ENCODE data around the gene DBN1.

Gene DBN1

GRCh38 chr5:177440990-177441780 lies 32.2 kb downstream of the DBN1 start:
- peak; percentile 55 for DNase-seq

- DNase-seq, result peak; percentile 45
These were observed 33.0 kb downstream of the DBN1 start for GRCh38 chr5:177440211-177440989.

- no peak for DNase-seq
These were observed 33.8 kb downstream of the DBN1 start for GRCh38 chr5:177439518-177440053.

DNA sequence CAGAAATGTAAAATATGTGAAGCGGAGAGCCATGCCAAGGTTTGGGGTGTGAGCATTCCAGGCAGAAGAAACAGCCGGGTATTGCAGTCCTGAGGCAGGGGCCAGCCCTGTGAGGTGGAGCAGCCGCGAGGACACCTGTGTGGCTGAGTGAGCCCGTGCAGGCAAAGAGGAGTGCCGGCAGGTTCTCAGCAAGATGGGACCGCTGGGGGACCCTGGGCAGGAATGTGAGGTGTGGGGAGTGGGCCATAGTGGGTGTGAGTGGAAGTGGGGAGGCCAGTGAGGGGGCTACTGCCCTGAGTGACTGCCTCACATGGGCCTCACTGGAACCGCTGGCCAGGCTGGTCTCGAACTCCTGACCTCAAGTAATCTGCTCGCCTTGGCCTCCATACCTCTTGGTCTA lies 35.0 kb downstream of the DBN1 start:
- no peak for DNase-seq

GRCh38 chr5:177437623-177438022 lies 35.8 kb downstream of the DBN1 start:
- DNase-seq, result no peak

- DNase-seq, result peak; percentile 48
These were observed 37.4 kb downstream of the DBN1 start for GRCh38 chr5:177435847-177436536.

GRCh38 chr5:177434942-177435738 lies 38.3 kb downstream of the DBN1 start:
- DNase-seq, result peak; percentile 43

DNA sequence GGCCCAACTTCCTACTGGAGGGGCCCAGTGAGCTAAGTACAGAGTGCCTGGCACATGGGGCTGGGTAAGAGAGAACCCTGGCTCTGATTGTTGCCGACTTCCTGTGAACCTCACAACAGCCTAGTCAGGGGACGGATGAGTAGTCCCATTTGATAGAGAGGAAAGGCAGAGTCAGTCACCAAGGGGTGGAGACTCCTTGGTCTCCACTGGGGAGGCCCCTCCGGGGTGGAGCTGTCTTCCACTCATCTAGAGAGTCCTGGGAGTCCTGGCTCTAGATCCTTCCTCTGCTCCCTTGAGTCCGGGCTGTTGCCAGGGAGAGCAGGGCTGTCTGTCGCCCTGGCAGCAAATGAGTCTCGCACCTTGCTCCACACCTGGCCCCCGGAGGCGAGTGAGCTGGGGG lies 39.0 kb downstream of the DBN1 start:
- peak; percentile 46 for DNase-seq

- peak; percentile 40 for DNase-seq
These were observed 39.7 kb downstream of the DBN1 start for GRCh38 chr5:177433658-177434217.

GRCh38 chr5:177432839-177433657 lies 40.4 kb downstream of the DBN1 start:
- DNase-seq, result peak; percentile 45

GRCh38 chr5:177432143-177432838 lies 41.1 kb downstream of the DBN1 start:
- peak; percentile 48 for DNase-seq

DNA sequence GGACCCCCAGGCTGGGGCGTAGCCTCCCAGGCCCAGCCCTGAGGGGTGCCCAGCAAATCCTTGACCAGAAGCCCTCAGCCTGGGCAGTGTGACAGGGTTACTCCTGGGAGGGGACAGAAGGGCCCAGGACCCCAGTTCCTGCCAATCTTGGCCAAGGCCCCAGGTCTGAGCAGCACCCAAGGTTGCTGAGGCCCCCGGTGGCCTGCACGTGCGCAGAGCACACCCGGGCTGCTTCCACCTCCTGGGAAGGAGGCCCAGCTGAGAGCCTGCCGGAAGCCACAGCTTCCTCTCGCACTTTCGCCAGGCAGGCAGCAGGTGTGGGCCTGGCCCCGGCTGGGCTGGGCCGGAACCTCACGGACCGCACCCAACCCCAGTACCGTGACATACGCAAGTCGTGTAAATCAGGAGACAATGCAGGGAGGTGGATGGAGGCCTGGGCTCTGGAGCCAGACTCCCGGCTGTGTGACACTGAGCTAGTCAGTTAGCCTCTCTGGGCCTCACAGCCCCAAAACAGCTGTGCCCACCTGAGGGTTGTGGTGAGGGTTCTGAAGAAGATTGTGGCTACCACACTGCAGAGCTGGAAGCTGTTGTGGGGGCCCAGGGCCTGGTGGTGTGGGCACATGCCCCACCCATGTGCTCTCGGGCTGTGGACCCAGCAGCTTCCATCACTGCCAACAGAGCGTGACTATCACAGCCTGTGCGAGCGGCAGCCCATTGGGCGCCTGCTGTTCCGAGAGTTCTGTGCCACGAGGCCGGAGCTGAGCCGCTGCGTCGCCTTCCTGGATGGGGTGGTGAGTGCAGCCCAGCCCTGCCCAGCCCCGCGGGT lies 41.9 kb downstream of the DBN1 start:
- no peak for DNase-seq

DNA sequence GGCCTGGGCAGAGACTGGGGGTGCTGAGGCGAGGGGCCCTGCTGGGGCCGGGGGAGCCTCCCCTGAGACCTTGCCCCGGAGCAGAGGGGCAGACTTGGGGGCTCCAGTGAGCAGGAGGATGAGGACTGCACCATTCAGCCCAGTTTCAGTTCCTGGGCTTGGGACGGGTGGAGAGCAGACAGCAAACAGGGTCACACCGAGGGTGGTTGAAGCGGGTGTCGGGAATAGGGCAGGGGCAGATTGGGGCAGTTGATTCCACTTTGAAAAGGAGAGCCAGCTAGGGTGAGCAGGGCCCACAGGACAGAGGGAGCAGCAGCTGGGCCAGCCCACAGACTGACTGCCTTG lies 42.5 kb downstream of the DBN1 start:
- DNase-seq, result no peak

DNA sequence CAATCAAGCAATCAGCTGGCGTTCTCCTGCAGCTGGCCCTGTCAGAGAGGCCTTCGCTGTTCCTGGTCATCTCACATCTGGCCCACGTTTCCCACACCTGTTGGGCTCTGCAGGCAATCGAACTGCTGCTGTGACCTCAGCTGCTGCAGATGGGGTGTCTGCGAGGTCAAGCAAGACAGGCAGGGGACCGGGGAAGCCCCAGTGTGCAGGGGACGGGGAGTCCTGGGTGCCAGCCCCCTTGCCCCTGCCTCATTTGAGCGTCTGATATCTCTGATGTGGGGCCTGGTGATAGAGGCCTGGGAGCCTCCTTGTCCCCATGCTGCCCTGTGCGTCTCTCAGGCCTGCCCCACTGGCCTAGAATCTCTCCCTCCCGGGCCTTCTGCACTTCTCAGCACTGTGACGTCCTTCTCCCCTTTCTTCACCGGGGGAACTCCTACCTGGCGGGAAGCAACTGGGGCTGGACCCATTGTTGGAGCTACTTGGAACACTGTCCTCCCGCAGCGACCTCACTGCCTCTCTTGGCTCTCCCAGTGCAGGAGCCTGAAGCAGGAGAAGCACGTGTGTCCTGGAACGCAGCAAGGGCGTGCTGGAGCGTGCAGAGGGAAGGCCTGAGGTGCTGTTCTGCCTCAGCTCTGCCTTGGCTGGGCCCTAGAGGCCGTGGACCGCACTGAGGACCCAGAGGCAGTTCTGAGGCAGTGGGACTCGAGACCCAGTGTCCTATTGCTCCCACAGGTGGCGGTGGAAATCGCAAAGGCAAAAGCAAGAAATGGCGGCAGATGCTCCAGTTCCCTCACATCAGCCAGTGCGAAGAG lies 43.1 kb downstream of the DBN1 start:
- no peak for DNase-seq

GRCh38 chr5:177429248-177430040 lies 44.0 kb downstream of the DBN1 start:
- no peak for DNase-seq

DNA sequence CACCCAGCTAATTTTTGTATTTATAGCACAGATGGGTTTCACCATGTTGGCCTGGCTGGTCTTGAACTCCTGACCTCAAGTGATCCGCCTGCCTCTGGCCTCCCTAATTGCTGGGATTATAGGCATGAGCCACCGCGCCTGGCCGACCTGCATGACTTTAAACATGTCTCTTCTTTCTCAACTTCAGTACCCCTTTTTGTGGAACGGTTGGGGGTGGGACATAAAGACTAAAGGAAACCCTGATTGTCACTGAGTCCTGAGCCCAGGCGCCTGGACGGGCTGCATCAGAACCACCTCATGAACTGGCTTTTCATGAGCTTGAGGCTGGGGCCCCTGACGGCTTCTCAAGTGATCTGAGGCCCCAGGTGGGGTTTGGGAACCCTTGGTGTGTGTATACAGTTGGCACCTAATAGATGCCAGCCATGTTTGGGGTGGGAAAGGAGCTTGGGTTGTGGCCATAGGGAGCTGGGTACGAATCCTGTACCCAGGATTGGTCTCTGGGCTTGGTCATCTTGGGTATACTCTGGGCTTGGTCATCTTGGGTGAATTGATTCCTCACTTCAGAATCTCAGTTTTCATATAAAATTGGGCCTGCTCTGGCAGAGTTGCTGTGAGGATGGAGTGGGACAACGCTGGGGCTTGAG lies 44.7 kb downstream of the DBN1 start:
- no peak for DNase-seq

GRCh38 chr5:177427919-177428573 lies 45.4 kb downstream of the DBN1 start:
- DNase-seq, result no peak

Data from islet precursor cell (in vitro differentiated cells).